ENCODE measurements around the gene ODF4. TPM values are rescaled to one million over a fixed set of nuclear protein-coding genes. Genes with fewer than 3 reads are reported as not detected.

The ODF4 gene
- total RNA-seq, 1 experiment from 2014 or later, result not detected

GRCh38 chr17:8359769-8360168 lies 20.1 kb downstream of the ODF4 start:
- Histone ChIP-seq H3K9me3 (ENCODE audit: low read depth, low read length, poor library complexity, severe bottlenecking) (no peaks in the 10 kb centered on the region), H3K4me1 (ENCODE audit: insufficient read depth, low read length, poor library complexity, severe bottlenecking) (peaks cover 31% of the 10 kb centered on the region), H3K4me3 (ENCODE audit: low read depth, low read length, poor library complexity, severe bottlenecking) (peak overlapping the region; percentile 11), H3K27ac (ENCODE audit: low read depth, low read length, poor library complexity, severe bottlenecking) (peak overlapping the region; percentile 75), H3K27me3 (replicated peaks; ENCODE audit: insufficient read depth, low read depth, low read length, poor library complexity) (no peaks in the 10 kb centered on the region), H3K36me3 (ENCODE audit: insufficient read depth, low read length, poor library complexity, severe bottlenecking) (no peaks in the 10 kb centered on the region)
- intact Hi-C loops (cut with micrococcal nuclease; ENCODE audit: unreplicated experiment), result no loop called here
- TF ChIP-seq EZH2 (IDR thresholded peaks at IDR 0.05; ENCODE audit: borderline replicate concordance, low read depth, low read length, poor library complexity, severe bottlenecking), result no peak
- TF ChIP-seq, protein P1, sequence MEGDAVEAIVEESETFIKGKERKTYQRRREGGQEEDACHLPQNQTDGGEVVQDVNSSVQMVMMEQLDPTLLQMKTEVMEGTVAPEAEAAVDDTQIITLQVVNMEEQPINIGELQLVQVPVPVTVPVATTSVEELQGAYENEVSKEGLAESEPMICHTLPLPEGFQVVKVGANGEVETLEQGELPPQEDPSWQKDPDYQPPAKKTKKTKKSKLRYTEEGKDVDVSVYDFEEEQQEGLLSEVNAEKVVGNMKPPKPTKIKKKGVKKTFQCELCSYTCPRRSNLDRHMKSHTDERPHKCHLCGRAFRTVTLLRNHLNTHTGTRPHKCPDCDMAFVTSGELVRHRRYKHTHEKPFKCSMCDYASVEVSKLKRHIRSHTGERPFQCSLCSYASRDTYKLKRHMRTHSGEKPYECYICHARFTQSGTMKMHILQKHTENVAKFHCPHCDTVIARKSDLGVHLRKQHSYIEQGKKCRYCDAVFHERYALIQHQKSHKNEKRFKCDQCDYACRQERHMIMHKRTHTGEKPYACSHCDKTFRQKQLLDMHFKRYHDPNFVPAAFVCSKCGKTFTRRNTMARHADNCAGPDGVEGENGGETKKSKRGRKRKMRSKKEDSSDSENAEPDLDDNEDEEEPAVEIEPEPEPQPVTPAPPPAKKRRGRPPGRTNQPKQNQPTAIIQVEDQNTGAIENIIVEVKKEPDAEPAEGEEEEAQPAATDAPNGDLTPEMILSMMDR (conservative IDR thresholded peaks at IDR 0.05; ENCODE audit: low read depth, low read length), result no peak
- BruUV-seq (replicated peaks), result no TSS peak
- DNase-seq (ENCODE audit: low spot score), result peak; percentile 81
- CTCF ChIA-PET, result no interaction called here
- POLR2A ChIA-PET (ENCODE audit: low non-redundant PET), result interaction anchor here (0.6 kb wide), 3 partner anchors 21 to 515 kb away, joined by 3 to 7 read pairs (median 6); no protein-coding TSS in a partner anchor

DNA sequence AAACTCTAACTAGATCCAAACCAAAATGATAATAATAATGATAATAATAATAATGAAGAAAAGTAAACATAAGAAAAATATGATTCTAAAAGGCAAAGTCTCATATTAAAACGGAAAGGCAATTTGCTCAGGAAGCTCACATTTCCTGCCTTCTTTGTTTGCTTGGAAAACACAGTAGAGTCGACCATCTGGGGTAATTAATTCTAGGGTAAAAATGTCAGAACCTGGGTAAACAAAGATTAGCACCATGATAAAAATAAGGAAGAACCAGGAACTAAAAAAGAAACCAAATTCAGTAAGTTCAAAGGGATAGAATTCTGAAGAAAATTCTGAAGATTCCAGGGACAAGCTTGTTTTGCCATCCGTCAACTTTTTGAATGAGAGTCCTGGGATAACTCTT lies 20.6 kb downstream of the ODF4 start:
- Histone ChIP-seq H3K27me3 (replicated peaks; ENCODE audit: insufficient read depth, low read depth, low read length, poor library complexity) (no peaks in the 10 kb centered on the region), H3K27ac (ENCODE audit: low read depth, low read length, poor library complexity, severe bottlenecking) (peak overlapping the region; percentile 75), H3K4me1 (ENCODE audit: insufficient read depth, low read length, poor library complexity, severe bottlenecking) (peaks cover 31% of the 10 kb centered on the region), H3K4me3 (ENCODE audit: low read depth, low read length, poor library complexity, severe bottlenecking) (peak overlapping the region; percentile 11), H3K9me3 (ENCODE audit: low read depth, low read length, poor library complexity, severe bottlenecking) (no peaks in the 10 kb centered on the region), H3K36me3 (ENCODE audit: insufficient read depth, low read length, poor library complexity, severe bottlenecking) (no peaks in the 10 kb centered on the region)
- BruUV-seq (replicated peaks), result no TSS peak
- TF ChIP-seq, protein P1 (conservative IDR thresholded peaks at IDR 0.05; ENCODE audit: low read depth, low read length), result no peak
- no peak for TF ChIP-seq EZH2 (IDR thresholded peaks at IDR 0.05; ENCODE audit: borderline replicate concordance, low read depth, low read length, poor library complexity, severe bottlenecking)
- CTCF ChIA-PET, result no interaction called here
- intact Hi-C loops (cut with micrococcal nuclease; ENCODE audit: unreplicated experiment), result no loop called here
- DNase-seq (ENCODE audit: low spot score), result peak; percentile 54
- POLR2A ChIA-PET (ENCODE audit: low non-redundant PET), result interaction anchor here (0.6 kb wide), 2 partner anchors 175 to 515 kb away, joined by 3 to 7 read pairs; no protein-coding TSS in a partner anchor

DNA sequence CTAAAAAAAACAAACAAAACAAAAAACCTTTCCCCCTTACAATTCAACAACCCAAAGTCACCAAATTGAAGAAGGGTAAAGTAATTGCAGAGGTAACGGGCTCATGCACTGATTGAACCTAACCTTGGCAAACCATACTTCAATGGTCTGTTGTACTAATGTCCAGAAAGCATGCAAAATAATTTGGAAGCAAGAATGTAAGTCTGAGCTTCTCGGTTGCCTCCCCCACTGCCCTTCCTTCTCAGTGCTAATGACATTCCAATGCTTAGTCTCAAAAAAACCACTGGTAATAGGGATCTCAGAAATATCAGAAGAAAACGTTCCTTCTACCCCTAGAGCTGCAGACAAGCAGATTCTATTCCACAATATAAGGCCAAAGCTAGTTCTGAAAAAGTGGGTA lies 21.1 kb downstream of the ODF4 start:
- H3K4me1 ChIP-seq (ENCODE audit: insufficient read depth, low read length, poor library complexity, severe bottlenecking), result peaks cover 31% of the 10 kb centered on the region
- no peaks in the 10 kb centered on the region for H3K27me3 ChIP-seq (replicated peaks; ENCODE audit: insufficient read depth, low read depth, low read length, poor library complexity)
- POLR2A ChIA-PET (ENCODE audit: low non-redundant PET), result no interaction called here
- H3K9me3 ChIP-seq (ENCODE audit: low read depth, low read length, poor library complexity, severe bottlenecking), result no peaks in the 10 kb centered on the region
- no peak for DNase-seq (ENCODE audit: low spot score)
- no TSS peak for BruUV-seq (replicated peaks)
- no peaks in the 10 kb centered on the region for H3K36me3 ChIP-seq (ENCODE audit: insufficient read depth, low read length, poor library complexity, severe bottlenecking)
- no peak for TF ChIP-seq EZH2 (IDR thresholded peaks at IDR 0.05; ENCODE audit: borderline replicate concordance, low read depth, low read length, poor library complexity, severe bottlenecking)
- TF ChIP-seq, protein P1 (conservative IDR thresholded peaks at IDR 0.05; ENCODE audit: low read depth, low read length), result no peak
- intact Hi-C loops (cut with micrococcal nuclease; ENCODE audit: unreplicated experiment), result no loop called here
- CTCF ChIA-PET, result no interaction called here
- peak overlapping the region; percentile 75 for H3K27ac ChIP-seq (ENCODE audit: low read depth, low read length, poor library complexity, severe bottlenecking)
- peak overlapping the region; percentile 6 for H3K4me3 ChIP-seq (ENCODE audit: low read depth, low read length, poor library complexity, severe bottlenecking)
